GM12892 (cell line): Measurements from ENCODE around the gene ALOX5.

ENCODE experiments used
- POLR2A ChIP-seq: IDR thresholded peaks from 2 replicates; pipeline ENCODE4 v1.6.1; 2011; ENCODE audit warnings: low read depth, low read length, control low read depth
- POLR2AphosphoS5 ChIP-seq: IDR thresholded peaks from 2 replicates; pipeline ENCODE4 v1.6.1; 2011; ENCODE audit warnings: low read depth, low read length, control low read depth
- TAF1 ChIP-seq: IDR thresholded peaks from 2 replicates; pipeline ENCODE4 v1.6.1; 2011; ENCODE audit warnings: low read depth, mild to moderate bottlenecking, control low read depth, low read length, borderline replicate concordance

DNA sequence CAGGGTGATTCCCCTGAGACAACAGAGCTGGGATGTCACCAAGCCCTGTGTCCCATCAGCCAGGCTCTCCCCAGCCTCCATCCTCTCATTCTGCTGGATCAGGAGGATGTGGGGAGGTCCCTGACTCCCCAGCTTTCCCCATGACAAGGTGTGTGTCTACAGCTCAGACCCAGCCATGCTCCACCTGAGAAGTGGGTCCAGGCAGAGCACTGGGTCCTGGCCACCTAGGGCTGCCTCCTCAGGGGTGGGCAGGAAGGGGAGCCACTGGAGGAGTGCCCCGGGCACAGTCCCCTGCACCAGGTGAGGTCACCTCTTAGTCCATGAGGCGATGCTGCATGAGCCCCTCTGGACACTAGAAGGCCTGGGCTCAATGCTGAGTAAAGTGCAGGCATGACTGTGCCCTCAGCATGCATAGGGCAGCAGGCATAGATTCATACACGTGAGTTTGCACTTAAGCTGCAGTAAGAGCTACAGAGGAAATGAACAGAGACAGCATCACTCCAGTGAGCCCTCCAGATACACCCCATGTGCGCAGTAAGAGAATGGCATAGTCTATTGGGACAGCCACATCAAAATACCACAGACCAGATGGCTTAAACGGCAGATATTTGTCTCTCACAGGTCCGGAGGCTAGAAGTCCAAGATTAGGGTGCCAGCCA, 48.3 kb downstream of the ALOX5 start:
- no peak for TF ChIP-seq TAF1
- no peak for TF ChIP-seq POLR2A
- TF ChIP-seq POLR2AphosphoS5, result no peak
